ENCODE measurements around the gene GUCY1A2. TPM values are rescaled to one million over a fixed set of nuclear protein-coding genes. Genes with fewer than 3 reads are reported as not detected.

The GUCY1A2 gene
- total RNA-seq, 1 experiment from 2014 or later = 0.55 TPM

- no peak for TF ChIP-seq CTCF (conservative IDR thresholded peaks at IDR 0.05)
- no peak overlapping the region for H3K4me2 ChIP-seq (ENCODE audit: insufficient read depth, insufficient read length, low read length)
Observed at GRCh38 chr11:107042748-107043147, 24.5 kb upstream of the GUCY1A2 start.

More at GRCh38 chr11:107042748-107043147, 24.5 kb upstream of the GUCY1A2 start:
- Histone ChIP-seq H3K9me3 (ENCODE audit: control insufficient read depth, low read depth, low read length) (no peaks in the 10 kb centered on the region), H4K8ac (replicated peaks; ENCODE audit: insufficient read length, low read depth, low read length) (no peak overlapping the region), H3K79me2 (ENCODE audit: insufficient read depth, low read length) (no peaks in the 10 kb centered on the region), H3K79me1 (ENCODE audit: insufficient read depth, low read depth, low read length, poor library complexity, severe bottlenecking) (no peaks in the 10 kb centered on the region), H2BK12ac (ENCODE audit: insufficient read length, low read depth, low read length) (no peak overlapping the region), H3K23me2 (ENCODE audit: insufficient read length, low read depth, low read length, poor library complexity, severe bottlenecking) (no peaks in the 10 kb centered on the region), H4K5ac (ENCODE audit: insufficient read length, low read depth, low read length) (no peak overlapping the region), H3K4me1 (ENCODE audit: insufficient read depth, low read length) (no peaks in the 10 kb centered on the region), H3K4ac (ENCODE audit: low read depth, low read length) (no peak overlapping the region), H2BK120ac (ENCODE audit: low read depth, low read length, poor library complexity, severe bottlenecking) (no peak overlapping the region), H2BK15ac (ENCODE audit: low read depth, low read length) (no peak overlapping the region), H2BK5ac (ENCODE audit: insufficient read length, low read length) (no peak overlapping the region), H2AFZ (ENCODE audit: low read length) (no peak overlapping the region), H3K23ac (ENCODE audit: insufficient read length, low read depth, low read length) (no peak overlapping the region), H3K27ac (ENCODE audit: insufficient read length, low read depth, low read length) (no peak overlapping the region), H4K20me1 (ENCODE audit: control insufficient read depth, insufficient read depth, insufficient read length) (no peaks in the 10 kb centered on the region), H4K91ac (ENCODE audit: insufficient read length, low read depth, low read length) (no peak overlapping the region), H3T11ph (ENCODE audit: low read length) (no peak overlapping the region), H2BK20ac (ENCODE audit: low read depth, low read length, poor library complexity, severe bottlenecking) (no peak overlapping the region), H2AK5ac (ENCODE audit: insufficient read length, low read length) (no peak overlapping the region), H3K27me3 (ENCODE audit: insufficient read depth, low read length) (no peaks in the 10 kb centered on the region), H3K18ac (ENCODE audit: insufficient read length, low read depth, low read length) (no peak overlapping the region), H3K14ac (ENCODE audit: insufficient read depth, low read length) (no peak overlapping the region), H3K9ac (ENCODE audit: extremely low read depth, insufficient read length, low read length) (no peak overlapping the region), H3K56ac (ENCODE audit: insufficient read length, low read depth, low read length) (no peak overlapping the region)
- H3K9me3 Mint-ChIP-seq = peaks cover 6 to 10% of the 10 kb centered on the region in 2 experiments; a peak in 4 of 5 replicates
- no peaks in the 10 kb centered on the region; a peak in 1 of 4 replicates for H3K4me1 Mint-ChIP-seq
- DNase-seq = no peak
- peaks cover 0 to 3% (median 0%) of the 10 kb centered on the region in 3 experiments; a peak in 1 of 7 replicates for H3K36me3 Mint-ChIP-seq (ENCODE audit: insufficient read depth in 1 of 3, low read depth in 3 of 3)
- WGBS (ENCODE audit: extremely low coverage, insufficient read length, low lambda C conversion rate) = no CpG with 5 or more reads among the region's 4 CpGs
- no peak overlapping the region for H3K4me3 Mint-ChIP-seq
- no peaks in the 10 kb centered on the region; the same call in 1 of the 2 replicates for H3K27me3 Mint-ChIP-seq (ENCODE audit: low read depth)
- H3K27ac Mint-ChIP-seq = no peak overlapping the region

Data from H9 (cell line).